HG02642 (cell line): ENCODE data around the gene SETBP1.

Source experiments
- ATAC-seq: cut with Tn5 transposase; IDR thresholded peaks from one replicate; pipeline ENCODE4 v1.9.1; 2021; ENCODE audit warnings: mild to moderate bottlenecking; ENCODE audit not compliant: unreplicated experiment, poor library complexity

The SETBP1 gene

GRCh38 chr18:45040879-45041278, 360.2 kb downstream of the SETBP1 start:
- ATAC-seq, result no peak

GRCh38 chr18:45044787-45045186, 364.1 kb downstream of the SETBP1 start:
- ATAC-seq, result no peak

GRCh38 chr18:45046228-45046627, 365.5 kb downstream of the SETBP1 start:
- no peak for ATAC-seq

- no peak for ATAC-seq
Measured at GRCh38 chr18:45046961-45047360, 366.3 kb downstream of the SETBP1 start.

- ATAC-seq, result no peak
Measured at GRCh38 chr18:45049578-45050319, 369.1 kb downstream of the SETBP1 start.

GRCh38 chr18:45050712-45051601, 370.3 kb downstream of the SETBP1 start:
- no peak for ATAC-seq

- ATAC-seq, result no peak
Measured at GRCh38 chr18:45054636-45055035, 373.9 kb downstream of the SETBP1 start.

- ATAC-seq, result no peak
Measured at GRCh38 chr18:45055811-45056210, 375.1 kb downstream of the SETBP1 start.

- ATAC-seq, result no peak
Measured at GRCh38 chr18:45056926-45057325, 376.2 kb downstream of the SETBP1 start.

- ATAC-seq, result no peak
Measured at GRCh38 chr18:45057955-45058600, 377.4 kb downstream of the SETBP1 start.

- no peak for ATAC-seq
Measured at GRCh38 chr18:45059695-45060094, 379.0 kb downstream of the SETBP1 start.

- no peak for ATAC-seq
Measured at GRCh38 chr18:45060102-45060501, 379.4 kb downstream of the SETBP1 start.

- no peak for ATAC-seq
Measured at GRCh38 chr18:45061359-45061758, 380.7 kb downstream of the SETBP1 start.

- ATAC-seq, result no peak
Measured at GRCh38 chr18:45063246-45064038, 382.8 kb downstream of the SETBP1 start.

GRCh38 chr18:45066210-45066609, 385.5 kb downstream of the SETBP1 start:
- no peak for ATAC-seq

- ATAC-seq, result no peak
Measured at GRCh38 chr18:45066886-45067285, 386.2 kb downstream of the SETBP1 start.

GRCh38 chr18:45068400-45069094, 387.9 kb downstream of the SETBP1 start:
- ATAC-seq, result no peak

GRCh38 chr18:45069546-45069945, 388.9 kb downstream of the SETBP1 start:
- no peak for ATAC-seq

- no peak for ATAC-seq
Measured at GRCh38 chr18:45071956-45072355, 391.3 kb downstream of the SETBP1 start.

GRCh38 chr18:45073556-45073955, 392.9 kb downstream of the SETBP1 start:
- ATAC-seq, result no peak
